Measurements from ENCODE around the gene ARHGDIB. TPM values are rescaled to one million over a fixed set of nuclear protein-coding genes. Genes with fewer than 3 reads are reported as not detected.

Gene ARHGDIB
- total RNA-seq, 1 donor: 759 TPM

DNA sequence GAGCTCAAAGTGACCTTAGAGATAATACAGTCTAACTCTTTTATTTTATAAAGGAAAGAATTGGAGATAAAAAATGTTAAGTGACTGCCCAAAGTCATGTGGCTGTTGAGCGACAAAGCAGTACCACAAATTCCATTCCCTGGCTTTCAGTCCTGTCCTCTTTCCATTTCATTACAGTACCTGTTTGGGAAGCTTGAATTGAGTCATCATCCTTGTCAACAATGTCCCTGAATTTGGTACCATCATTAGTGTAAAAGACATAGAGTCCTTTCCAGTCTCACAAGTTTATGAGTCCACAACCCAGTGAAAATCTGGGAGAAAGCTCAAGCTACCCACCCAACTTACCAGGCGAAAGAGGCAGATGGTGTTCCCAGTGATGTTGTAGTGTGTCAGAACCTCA lies 26.9 kb downstream of the ARHGDIB start:
- no peak for DNase-seq (ENCODE audit: low read depth in 2 of 3, low spot score in 2 of 3)

DNA sequence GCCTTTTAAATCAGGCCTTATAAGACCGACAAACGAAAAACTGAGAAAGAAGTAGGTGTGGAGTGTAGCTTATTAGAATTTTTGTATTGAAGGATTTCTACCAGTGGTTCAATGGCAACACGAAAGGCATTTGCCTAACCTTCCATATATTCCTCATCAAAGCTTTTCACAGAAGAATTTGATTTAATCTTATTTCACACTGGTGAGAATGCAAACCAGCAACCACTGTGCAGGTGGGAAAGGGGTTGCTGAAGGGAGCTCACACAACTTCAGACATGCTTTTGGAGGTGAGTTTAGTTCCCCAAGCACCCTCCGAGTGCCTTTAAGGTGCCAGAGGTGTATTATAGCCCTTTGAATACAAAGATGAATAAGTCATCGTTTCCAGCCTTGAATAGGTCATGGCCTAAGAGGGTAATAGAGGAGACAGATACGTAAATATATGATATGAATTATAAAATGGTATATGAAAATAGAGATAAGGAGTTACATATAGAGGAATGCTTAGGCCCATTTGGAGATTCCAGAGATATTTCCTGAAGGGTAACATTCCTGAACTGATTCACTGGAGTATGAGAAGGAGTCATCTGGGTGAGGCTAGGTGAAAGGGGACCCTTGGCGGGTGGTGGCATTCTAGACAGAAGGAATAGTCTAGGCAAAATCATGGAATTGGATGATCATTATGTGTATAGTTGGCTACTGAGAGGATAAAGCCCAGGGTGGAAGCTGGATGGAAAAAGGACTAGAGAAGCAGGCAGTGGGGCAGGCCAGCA lies 29.4 kb downstream of the ARHGDIB start:
- DNase-seq (ENCODE audit: low read depth in 2 of 3, low spot score in 2 of 3): no peak

DNA sequence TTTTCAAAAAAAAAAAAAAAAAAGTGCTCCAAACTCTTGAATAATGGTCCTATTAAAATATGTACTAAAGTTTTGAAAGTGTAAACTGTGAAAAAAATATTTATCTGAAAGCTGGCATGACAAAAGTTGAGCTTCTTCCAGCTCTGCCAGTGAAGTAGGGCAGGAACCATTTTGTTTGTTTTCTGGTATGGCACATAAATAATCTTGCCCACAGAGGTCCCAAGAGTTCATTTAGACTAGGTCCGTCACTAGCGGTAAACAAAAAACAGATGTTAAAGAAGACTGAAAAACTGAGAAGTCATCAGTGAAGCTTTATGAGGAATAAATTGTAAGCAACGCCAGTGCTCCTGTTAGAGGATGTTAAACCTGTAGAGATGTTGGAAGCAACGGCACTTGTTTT lies 30.0 kb downstream of the ARHGDIB start:
- DNase-seq (ENCODE audit: low read depth in 2 of 3, low spot score in 2 of 3): no peak

DNA sequence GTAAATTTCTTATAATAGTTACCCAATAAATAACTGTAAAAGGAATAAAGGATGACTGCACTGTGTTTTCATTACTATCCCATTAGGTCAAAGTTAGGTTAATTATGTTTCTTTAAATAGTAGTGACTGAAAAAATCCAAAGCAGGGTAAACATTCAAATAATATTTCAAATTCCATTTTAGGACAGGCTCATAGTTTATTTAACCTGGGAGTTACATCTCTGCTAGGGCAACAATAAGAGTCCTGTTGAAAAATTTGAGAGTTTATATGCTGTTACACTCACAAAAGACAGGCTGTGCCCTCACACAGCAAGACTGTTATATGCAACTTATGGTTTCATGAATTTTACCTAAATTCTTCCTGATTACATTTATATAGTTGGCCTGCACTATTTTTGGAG lies 31.1 kb downstream of the ARHGDIB start:
- no peak for DNase-seq (ENCODE audit: low read depth in 2 of 3, low spot score in 2 of 3)

DNA sequence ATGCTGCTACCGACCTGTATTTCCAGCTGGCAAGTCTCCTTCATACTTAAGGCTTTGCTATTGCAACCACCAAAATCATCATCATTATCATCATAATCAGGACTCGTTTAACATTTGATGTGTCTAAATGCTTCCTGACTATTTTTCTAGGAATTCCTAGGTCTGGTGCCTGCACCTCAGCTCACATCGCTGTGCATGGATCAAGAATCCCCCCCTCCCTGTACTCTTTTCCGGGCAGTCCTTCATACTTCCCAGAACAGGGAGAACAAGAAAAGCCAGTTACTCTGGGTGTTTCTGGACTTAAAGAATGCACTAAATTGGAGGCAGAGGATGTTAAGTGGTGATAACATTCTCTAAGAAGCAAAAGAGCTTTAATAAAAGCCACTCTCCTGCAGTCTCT lies 32.5 kb downstream of the ARHGDIB start:
- no peak for DNase-seq (ENCODE audit: low read depth in 2 of 3, low spot score in 2 of 3)

DNA sequence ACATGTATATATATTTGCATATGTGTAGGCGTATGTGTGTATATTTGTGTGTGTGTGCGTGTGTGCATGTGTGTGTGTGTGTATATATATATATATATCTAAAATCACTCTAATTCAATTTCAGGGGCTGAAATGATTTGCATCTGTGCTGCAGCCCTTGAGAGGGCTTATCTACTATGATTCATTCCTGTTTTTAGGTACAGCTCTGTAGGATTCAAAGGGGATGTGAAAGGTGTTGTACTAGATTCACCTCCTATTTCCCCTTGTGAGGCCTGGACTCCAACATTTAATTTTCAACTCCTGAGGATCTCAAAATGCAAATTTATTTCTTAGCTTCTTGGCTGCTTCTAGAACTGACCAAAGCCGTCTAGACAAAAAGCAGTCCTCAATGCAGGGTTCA lies 34.1 kb downstream of the ARHGDIB start:
- DNase-seq (ENCODE audit: low read depth in 2 of 3, low spot score in 2 of 3): no peak

DNA sequence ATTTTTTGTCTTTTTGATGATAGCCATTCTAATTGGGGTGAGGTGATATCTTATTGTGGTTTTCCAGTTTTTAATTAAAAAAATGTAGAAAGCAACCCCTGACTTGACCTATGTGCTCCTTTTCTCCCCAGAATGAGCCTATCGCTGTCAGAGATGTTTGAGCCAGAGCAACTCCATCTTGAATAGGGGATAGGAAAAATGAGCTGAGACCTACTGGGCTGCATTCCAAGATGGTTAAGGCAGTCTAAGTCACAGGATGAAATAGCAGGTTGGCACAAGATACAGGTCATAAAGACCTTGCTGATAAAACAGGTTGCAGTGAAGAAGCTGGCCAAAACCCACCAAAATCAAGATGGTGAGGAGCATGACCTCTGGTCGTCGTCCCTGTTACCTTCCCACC lies 36.9 kb downstream of the ARHGDIB start:
- no peak for DNase-seq (ENCODE audit: low read depth in 2 of 3, low spot score in 2 of 3)

DNA sequence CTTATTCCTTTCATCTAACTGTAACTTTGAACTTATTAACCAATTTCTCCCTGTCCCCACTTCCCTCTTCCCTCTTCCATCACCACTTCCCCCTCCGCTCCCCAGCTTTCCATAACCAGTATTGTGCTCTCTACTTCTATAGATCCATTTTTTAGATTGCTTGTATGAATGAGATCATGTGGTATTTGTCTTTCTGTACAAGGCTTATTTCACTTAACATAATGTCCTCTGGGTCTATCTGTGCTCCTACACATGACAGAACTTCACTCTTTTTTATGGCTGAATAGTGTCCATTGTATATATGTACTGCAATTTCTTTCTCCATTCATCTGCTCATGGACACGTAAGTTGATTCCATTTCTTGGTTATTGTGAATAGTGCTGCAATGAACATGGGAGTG lies 37.5 kb downstream of the ARHGDIB start:
- no peak for DNase-seq (ENCODE audit: low read depth in 2 of 3, low spot score in 2 of 3)

DNA sequence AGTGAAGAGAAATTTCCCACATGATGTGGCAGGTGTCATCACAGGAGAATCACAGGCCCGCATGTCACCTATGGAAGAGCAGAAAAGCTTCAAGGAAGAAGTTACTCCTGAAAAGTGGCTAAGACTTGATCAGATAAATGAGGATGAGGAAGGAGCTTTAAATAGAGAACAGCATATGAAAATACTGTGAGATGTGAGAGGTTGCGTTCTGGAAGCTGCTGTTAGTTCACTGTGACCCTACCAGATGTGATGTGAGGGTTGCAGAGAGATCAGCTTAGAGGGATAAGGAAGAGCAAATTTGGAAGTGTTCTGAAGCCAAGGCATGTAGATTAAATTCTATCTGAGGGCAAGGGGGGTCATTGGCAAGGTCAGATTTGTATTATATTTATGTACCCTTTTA lies 40.2 kb downstream of the ARHGDIB start:
- DNase-seq (ENCODE audit: low read depth in 2 of 3, low spot score in 2 of 3): no peak

DNA sequence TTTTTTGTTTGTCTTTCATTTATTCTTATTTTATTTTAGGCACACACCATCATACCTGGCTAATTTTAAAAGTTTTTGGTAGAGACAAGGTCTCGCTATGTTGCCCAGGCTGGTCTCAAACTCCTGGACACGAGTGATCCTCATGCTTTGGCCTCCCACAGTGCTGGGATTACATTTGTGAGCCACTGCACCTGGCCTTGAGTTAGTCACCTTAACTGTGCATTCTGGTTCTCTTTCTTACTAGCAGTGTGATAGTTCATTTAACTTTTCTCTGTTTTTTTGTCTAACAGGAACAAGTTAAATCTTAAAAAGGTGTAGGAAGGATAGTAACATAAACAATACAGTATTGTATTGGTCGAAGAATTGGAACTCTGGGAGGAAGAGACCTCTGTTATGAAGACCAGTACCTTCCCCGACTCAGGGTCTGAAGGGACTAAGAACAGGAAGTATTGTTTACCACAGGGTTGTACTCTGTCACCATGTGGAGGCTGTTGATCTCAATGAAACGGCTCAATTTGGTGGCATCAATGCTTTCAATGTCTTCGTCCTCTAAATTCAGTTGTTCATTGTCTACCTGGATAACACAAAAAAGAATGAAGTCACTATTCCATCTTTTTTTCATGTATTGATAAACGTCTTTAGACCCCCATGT lies 40.8 kb downstream of the ARHGDIB start:
- DNase-seq (ENCODE audit: low read depth in 2 of 3, low spot score in 2 of 3): no peak

DNA sequence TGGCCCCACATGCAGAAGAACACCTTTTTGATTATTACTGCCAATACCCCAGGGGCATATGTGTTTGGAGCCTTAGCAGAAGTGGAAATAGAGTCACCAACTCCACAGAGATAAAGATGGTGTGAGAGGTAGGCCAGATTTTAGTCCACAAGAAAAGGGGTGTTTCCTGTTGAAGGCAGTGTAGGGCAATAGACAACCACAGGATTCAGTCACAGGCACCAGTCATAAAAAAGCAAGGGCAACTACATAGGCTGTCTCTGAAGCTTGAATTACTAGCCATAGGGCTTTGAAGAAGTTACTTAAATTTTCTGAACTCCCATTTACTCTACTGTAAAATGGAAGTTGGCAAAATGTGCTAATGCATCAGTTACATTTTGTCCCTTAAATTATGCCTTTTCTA lies 41.9 kb downstream of the ARHGDIB start:
- DNase-seq (ENCODE audit: low read depth in 2 of 3, low spot score in 2 of 3): no peak

DNA sequence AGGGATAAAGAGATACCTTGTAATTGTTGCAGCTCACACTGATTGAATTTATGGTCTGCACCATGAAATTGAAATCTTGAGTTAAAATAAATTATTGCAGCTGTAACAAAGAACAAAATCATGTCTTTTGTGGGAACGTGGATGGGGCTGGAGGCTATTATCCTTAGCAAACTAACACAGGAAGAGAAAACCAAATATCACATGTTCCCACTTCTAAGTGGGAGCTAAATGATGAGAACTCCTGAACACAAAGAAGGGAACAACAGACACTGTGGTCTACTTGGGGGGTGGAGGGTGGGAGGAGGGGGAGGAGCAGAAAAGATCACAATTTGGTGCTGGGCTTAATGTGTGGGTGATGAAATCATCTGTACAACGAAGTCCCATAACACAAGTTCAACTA lies 45.7 kb downstream of the ARHGDIB start:
- no peak for DNase-seq (ENCODE audit: low read depth in 2 of 3, low spot score in 2 of 3)

DNA sequence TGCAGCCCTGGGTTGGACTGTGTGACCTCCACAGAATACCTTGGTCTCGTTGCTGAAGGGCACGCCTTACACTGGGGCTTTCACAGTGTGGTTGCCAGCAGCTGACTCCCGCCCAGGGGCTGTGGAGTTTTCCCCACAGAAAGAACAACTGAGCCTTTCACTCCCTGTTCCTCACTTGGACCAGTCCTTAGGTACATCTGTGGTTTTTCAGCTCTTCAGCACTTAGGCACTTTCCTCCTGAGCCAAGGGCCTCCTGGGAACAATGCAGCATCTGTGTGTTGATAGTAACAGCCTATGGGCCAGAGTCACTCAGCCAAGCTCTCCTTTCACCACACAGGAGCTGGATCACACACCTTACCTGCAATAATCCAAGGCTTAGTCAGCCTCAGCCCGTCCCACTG lies 48.0 kb downstream of the ARHGDIB start:
- DNase-seq (ENCODE audit: low read depth in 2 of 3, low spot score in 2 of 3): no peak

DNA sequence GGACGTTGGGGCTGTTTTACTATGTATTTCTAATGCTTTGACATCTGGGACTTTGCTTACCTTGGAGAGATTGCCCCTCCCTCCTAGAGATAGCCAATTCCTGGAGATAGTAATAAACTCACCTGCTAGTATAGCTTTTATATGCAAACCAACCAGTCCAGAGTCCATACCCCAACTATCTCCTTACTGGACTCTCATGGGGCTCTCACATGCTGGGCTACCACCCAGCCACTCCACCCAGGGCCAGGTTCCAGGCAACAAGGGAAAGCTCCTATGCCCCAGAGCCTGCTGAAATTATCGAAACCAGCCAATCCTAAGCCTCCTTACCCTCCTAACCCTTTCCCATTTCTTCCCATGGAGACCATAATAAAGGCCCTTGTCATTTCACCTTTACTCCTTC lies 50.3 kb downstream of the ARHGDIB start:
- DNase-seq (ENCODE audit: low read depth in 2 of 3, low spot score in 2 of 3): no peak

DNA sequence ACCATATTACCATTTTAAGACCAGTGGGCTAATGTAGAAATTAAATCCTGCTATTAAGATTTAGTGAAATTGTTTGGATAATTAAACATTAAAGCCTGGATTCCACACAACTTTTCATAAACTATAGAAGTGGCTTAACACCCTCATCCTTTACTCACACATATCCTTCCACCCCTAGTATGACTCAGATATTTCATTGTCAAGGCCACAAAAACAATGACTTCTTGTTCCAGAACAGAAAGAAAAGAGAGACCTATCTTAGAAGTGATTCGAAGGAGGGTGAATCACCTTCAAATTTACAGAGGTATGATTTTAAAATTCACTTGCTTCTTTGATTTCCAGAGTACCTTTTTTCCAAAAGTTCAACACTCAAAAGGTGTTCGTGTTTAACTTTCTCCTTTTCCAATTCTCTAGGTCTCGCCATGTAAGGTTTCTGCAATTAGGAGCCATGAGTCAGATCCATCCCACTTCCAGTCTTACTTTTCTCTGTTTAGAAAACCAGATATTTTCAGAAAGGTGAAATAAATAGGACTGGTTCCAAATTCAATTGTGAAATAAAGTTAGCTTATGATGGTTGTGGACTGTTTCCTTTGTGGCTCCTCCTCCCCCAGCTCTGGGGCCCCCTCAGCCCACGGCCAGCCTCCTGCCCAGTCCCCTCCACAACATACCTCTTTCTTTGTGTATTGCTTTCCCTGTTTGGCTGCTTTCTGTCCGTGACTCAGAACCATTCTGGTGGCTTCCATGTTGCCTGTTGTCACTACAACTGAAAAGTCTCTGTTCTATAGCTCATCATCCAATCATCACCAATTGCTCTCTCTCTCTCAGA lies 51.1 kb downstream of the ARHGDIB start:
- no peak for DNase-seq (ENCODE audit: low read depth in 2 of 3, low spot score in 2 of 3)

DNA sequence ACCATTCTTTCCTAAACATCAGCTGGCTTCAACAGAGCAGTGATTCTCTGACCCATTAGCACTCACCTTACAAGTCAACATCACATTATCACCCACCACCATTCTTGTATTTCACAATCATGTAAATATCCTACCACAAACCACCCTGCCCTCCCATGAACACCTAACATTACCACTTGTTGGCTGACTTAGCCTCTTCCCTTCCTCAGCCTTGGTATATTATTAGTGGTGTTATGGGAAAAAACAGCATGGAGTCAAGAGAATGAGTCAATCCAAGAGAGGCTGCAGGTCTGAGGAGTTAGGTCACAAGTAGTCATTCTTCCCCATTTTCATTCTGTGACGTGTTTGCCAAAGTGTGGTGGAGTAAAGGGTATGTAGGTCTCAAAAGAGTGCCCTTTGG lies 53.4 kb downstream of the ARHGDIB start:
- no peak for DNase-seq (ENCODE audit: low read depth in 2 of 3, low spot score in 2 of 3)

DNA sequence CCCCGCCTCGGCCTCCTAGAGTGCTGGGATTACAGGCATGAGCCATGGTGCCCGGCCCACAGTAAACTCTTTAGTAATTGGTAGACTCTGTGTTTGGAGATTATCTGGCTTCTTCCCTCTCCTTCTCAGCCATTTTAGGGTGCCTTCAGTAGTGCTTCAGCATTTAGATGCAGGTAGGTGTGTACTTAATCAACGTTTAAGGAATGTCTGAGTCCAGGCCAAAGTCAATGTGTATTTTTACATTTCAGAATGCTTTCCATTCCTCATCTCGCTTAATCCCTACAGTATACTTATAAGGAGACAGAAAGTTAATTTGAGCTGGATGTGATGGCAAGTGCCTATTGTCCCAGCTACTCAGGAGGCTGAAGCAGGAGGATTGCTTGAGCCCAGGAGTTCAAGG lies 55.3 kb downstream of the ARHGDIB start:
- no peak for DNase-seq (ENCODE audit: low read depth in 2 of 3, low spot score in 2 of 3)

DNA sequence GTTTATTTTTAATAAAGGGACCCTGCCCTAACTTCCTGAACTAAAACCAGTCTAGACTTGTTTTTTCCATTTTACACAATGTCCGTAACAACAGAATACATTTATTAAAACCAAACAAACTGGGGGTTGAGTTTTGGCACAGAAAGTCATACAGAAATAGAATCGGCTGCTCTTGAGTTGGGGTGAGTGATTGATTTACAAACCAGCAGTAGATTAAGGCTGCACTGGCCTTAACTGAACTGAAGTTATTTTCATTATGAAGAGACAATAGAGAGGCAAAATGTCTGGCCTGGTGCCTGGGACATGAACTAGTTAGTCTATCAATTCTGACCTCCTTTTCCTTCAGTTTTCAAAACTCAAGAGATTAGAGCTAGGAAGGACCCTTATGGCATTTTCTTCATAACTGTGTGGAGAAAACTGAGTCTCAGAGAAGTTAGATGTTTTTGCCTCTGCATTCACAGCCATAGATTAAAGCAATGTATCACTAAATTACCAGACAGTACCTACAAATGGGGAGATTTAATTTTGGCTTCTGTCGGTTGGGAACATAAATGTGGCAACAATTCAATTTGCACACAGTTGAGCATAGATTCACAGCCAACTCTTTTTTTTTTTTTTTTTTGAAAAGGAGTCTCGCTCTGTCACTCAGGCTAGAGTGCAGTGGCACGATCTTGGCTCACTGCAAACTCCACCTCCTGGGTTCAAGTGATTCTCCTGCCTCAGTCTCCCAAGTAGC lies 56.0 kb downstream of the ARHGDIB start:
- no peak for DNase-seq (ENCODE audit: low read depth in 2 of 3, low spot score in 2 of 3)

DNA sequence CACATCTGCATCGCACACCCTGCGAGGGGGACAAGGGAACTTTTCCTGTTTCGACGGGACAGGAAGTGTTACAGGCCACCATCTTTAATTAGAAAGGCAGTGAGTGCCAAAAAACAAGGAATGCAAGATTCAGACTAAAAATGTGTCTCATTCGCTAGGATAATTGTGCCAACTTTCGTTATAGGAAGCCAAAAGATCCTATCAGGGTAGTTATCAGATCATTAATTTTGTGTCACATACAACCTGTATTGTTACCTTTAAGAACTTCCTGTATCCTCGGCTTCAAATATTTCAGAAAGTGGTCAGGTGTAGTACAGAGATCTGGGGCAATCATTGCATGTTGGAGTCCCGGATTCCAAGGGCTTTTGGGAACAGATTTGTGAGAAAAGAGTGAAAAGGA lies 56.5 kb downstream of the ARHGDIB start:
- DNase-seq (ENCODE audit: low read depth in 2 of 3, low spot score in 2 of 3): no peak

DNA sequence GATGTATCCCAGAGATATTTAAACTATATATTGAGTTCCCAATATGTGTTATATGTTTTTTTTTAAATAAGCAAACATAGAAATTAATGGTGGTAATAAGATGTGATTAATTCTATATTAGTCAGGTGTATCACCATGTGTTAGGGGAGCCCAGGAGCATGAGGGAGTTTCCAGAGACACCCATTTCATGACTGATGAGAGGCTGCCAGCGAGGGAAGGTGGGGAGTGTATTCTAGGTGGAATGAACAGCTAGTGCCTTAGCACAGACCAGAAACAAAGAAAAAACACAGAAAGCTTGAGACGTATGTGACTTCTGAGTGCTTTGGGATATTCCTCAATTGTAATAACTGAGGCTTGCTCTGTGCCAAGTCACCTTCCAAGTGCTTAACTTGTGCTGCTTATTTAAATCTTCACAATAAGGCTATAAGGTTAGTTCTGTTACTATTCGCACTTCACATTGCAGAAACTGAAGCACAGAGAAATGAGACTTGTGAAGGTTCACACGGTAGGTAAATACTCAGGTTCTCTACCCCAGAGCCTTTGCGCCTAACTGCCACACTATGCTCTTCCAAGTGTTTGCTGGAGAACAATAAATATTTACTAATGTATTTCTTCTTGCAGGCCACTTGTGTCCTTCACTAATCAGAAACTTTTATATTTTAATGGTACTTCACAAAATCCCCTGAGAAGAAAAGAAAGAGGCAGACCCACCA lies 57.9 kb downstream of the ARHGDIB start:
- DNase-seq (ENCODE audit: low read depth in 2 of 3, low spot score in 2 of 3): no peak
